GM18526 (cell line): ENCODE data around the gene GRID1.

Experiments used
- POLR2A ChIP-seq: IDR thresholded peaks from 3 replicates; pipeline ENCODE4 v1.6.1; 2011; ENCODE audit not compliant: insufficient read length; ENCODE audit errors: extremely low read depth

The GRID1 gene

DNA sequence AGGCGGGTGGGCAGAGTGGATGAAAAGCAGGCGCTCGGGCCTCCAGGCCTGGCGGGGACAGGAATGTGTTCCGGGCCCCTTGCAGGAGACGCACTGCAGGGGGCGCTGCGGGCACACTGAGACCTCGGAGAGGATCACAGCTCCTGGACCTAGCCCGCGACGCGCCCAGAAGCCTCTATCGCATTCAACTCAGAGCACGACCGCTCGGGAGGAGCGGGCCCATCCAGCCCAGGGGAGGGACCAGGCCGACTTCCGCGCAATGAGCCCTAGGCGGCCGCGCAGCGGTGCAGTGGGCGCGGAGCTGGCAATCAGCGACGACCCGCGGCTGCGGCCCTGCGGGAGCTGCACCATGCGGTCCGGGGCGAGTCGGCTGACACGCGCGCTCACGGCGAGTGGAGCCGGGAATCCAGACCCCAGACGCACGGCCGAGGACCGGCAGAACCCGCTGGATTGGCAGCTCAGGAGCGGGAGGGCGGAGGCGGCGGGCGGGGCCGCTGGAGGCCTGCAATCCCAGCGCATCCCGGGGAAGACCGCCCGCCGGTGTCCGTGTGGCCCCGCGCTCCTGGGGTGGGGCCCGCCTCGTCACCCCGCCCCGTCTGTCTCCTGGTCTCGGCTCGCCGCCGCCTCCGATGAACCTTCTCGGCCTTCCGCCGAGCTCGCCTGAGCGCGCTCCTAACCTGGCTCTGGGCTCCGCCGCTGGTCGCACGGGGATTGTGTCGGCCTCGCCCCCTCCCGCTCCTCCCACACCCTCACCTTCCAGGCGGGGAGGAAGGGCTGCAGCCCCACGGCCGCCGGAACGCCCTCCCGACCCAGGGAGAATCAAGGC, 33.5 kb upstream of the GRID1 start:
- TF ChIP-seq POLR2A: peak; percentile 46

DNA sequence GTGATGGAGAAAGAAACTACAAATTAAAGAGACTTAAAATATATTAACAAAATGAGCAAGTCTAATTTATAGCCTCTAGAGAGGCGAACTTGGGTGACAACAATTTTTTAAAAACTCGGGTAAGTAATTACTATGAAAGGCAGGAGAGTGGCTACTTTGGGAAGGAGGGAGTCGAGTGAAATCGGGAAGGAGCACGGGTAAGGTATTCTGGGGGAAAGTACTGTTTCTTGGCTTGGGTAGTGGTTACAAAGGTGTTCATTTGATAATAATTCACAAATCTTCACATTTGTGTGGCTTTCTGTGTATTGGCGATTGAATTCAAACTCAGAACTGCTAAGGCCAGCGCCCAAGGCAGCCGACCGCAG, 32.9 kb upstream of the GRID1 start:
- no peak for TF ChIP-seq POLR2A

GRCh38 chr10:86397120-86397519, 30.5 kb upstream of the GRID1 start:
- no peak for TF ChIP-seq POLR2A

- TF ChIP-seq POLR2A: no peak
These were observed 27.4 kb upstream of the GRID1 start for GRCh38 chr10:86393862-86394455.

DNA sequence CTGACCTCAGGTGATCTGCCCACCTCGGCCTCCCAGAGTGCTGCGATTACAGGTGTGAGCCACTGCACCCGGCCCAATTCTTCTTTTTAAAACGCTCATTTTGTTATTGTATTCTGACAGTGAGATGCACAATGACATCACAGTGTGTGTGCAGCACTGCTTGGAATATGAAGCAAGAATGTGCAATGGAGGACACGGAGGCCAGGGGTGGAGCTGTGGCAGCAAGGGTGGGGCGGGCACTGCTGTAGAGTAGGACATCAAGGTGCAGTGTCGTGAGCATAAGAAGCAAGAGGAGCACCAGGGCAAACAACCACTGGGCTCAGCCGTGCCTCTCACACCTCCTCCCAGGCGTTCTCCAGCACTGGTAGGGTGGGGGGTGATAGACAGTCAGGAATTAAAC, 26.8 kb upstream of the GRID1 start:
- TF ChIP-seq POLR2A: no peak

DNA sequence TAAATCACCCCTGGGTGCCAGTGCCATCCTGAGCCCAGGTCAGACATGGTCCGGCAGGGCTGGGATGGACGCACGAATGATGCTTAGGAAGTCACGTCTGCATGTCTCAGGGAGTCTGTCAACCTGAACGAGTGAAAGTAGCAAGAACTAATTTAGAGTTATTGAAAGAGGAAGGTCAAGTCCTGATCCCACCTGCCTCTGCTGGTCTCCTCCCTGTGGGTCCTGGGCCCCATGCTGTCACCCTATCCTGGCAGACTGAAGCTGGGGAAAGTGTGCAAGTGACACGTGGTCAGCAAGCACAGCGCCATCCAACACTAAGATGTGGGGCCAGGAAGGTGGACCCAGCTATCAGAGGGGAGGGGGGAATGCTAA, 26.1 kb upstream of the GRID1 start:
- peak; percentile 22 for TF ChIP-seq POLR2A

- no peak for TF ChIP-seq POLR2A
These were observed 25.6 kb upstream of the GRID1 start for GRCh38 chr10:86391986-86392722.

DNA sequence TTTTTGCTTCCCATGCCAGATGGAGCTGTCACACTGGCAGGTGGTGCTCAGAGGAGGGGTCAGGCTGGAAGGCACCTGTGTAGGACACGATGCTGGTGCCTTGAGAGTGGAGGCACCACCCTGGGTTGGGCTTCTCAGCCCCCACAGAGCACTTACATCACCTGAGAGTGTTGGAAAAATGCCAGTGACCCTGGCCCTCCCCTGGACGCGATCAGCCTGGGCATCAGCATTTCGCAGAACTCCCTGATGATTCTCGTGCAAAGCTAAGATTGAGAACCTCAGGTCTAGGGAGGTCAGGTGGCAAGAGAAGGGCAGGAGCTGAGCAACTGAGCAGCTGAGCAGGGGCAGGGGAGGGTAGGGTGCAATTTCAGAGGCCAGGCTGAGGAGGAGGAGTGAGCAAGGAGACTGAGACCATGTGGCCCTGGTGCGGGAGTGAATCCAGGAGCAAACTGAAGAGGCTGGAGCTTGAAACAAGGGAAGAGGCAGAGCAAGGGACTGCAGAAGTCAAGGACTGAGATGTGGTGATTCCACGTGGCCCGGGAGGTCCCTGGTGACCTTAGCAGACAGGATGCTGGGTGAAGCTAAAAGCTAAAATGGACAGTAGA, 24.7 kb upstream of the GRID1 start:
- TF ChIP-seq POLR2A: no peak

DNA sequence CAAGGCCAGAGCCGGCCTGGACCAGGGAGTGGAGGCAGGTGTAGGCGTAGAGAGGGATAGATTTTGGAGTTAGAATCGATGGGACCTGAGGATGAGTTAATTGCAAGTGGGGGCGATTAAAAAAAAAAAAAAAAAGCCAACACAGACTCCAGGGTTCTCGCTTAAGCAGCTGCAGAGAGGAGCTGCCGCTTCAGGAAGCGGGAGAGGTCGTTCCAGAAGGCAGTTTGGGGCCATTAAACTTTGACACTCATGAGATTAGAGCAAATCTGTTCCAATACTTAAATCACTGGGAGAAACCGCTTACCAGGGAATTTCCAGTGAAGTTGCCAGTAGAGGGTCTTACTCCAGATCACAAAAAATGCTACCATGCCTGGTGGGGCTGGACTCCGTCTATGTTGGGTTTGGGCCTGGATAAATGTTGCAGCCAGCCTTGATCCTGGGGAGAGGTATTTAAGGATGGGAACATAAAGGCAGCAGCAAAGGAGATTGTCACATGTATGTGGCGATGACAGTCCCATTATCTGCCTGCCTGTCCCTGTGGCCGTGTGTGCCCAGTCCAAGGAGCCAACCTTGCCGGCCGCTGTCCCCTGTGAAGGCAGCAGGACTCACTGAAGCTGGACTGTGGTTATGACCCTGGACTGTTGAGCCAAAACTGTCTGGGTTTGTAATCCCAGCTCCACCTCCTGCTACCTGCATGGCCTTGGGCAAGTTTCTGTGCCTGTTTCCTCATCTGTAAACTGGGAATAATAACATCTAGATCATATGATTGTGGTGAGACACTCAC, 23.9 kb upstream of the GRID1 start:
- no peak for TF ChIP-seq POLR2A

GRCh38 chr10:86389441-86390193, 23.0 kb upstream of the GRID1 start:
- TF ChIP-seq POLR2A: peak; percentile 29

- TF ChIP-seq POLR2A: no peak
These were observed 21.6 kb upstream of the GRID1 start for GRCh38 chr10:86388119-86388704.

DNA sequence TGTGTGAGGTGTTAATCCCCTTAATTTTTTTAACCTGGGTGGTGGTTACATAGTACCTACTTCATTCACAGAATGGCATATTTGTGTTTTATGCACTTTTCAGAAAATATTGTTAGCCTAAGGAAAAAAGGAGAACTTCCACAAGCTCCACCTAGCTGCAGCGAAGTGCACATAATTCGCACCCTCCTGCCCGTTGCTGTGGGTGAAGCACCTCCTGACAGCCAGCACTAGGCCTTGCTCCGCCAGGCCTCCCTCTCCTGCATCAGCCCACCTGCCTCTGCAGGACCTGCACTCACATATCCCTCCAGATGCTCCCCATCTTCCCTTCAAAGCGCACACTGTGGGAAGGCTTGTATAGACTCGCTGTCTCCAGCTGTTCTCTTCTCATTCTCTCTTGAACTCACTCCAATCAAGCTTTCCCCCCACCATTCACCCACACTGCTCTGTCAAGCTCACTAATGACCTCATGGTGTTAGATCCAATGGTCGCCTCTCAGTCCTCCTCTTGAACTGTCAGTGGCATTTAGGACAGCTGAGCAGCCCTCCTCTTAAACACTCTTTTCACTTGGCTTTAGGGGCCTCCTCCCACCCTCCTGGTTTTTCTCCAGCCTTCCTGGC, 20.7 kb upstream of the GRID1 start:
- no peak for TF ChIP-seq POLR2A

- no peak for TF ChIP-seq POLR2A
These were observed 19.2 kb upstream of the GRID1 start for GRCh38 chr10:86385806-86386205.

GRCh38 chr10:86377797-86378146, 11.2 kb upstream of the GRID1 start:
- TF ChIP-seq POLR2A: no peak
